Upper lobe of left lung (tissue), 4 donors: ENCODE measurements around the gene OR11A1.

Experiments used
- CTCF ChIP-seq, 6 experiments: fragments of 450-650 bp in 4 of 6; fragments of 200-600 bp in 2 of 6; sonication (generic) in 2 of 6; IDR thresholded peaks; one replicate each; pipeline ENCODE4 v1.5.1; 2016 to 2019; ENCODE audit warnings: antibody characterized with exemption in 6 of 6
- POLR2A ChIP-seq, 4 donors: fragments of 450-650 bp; IDR thresholded peaks; one replicate each; pipeline ENCODE4 v1.5.1; 2016 to 2017; ENCODE audit warnings: antibody characterized with exemption in 4 of 4, mild to moderate bottlenecking in 2 of 4

GRCh38 chr6:29504961-29505360 is 48.1 kb upstream of the OR11A1 start:
- no peak for TF ChIP-seq POLR2A (IDR thresholded peaks at IDR 0.05)
- no peak for TF ChIP-seq CTCF (IDR thresholded peaks at IDR 0.05)
